Effector CD4-positive, alpha-beta T cell (primary cell): ENCODE measurements around the gene BOC. TPM values are rescaled to one million over a fixed set of nuclear protein-coding genes. Genes with fewer than 3 reads are reported as not detected.
"Not testable (repeated sequence)": the region's sequence is repeated elsewhere in the genome, so short reads cannot be mapped to it uniquely, and the experiment has no call there.

ENCODE experiments used
- DNase-seq: peaks from one replicate; pipeline ENCODE4 v3.0.0-alpha.2; 2020
- total RNA-seq: gene quantifications from one replicate; lab custom pipeline; 2026; lab: John Stamatoyannopoulos, UW

Gene BOC, protein sequence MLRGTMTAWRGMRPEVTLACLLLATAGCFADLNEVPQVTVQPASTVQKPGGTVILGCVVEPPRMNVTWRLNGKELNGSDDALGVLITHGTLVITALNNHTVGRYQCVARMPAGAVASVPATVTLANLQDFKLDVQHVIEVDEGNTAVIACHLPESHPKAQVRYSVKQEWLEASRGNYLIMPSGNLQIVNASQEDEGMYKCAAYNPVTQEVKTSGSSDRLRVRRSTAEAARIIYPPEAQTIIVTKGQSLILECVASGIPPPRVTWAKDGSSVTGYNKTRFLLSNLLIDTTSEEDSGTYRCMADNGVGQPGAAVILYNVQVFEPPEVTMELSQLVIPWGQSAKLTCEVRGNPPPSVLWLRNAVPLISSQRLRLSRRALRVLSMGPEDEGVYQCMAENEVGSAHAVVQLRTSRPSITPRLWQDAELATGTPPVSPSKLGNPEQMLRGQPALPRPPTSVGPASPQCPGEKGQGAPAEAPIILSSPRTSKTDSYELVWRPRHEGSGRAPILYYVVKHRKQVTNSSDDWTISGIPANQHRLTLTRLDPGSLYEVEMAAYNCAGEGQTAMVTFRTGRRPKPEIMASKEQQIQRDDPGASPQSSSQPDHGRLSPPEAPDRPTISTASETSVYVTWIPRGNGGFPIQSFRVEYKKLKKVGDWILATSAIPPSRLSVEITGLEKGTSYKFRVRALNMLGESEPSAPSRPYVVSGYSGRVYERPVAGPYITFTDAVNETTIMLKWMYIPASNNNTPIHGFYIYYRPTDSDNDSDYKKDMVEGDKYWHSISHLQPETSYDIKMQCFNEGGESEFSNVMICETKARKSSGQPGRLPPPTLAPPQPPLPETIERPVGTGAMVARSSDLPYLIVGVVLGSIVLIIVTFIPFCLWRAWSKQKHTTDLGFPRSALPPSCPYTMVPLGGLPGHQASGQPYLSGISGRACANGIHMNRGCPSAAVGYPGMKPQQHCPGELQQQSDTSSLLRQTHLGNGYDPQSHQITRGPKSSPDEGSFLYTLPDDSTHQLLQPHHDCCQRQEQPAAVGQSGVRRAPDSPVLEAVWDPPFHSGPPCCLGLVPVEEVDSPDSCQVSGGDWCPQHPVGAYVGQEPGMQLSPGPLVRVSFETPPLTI
- not detected for total RNA-seq

DNA sequence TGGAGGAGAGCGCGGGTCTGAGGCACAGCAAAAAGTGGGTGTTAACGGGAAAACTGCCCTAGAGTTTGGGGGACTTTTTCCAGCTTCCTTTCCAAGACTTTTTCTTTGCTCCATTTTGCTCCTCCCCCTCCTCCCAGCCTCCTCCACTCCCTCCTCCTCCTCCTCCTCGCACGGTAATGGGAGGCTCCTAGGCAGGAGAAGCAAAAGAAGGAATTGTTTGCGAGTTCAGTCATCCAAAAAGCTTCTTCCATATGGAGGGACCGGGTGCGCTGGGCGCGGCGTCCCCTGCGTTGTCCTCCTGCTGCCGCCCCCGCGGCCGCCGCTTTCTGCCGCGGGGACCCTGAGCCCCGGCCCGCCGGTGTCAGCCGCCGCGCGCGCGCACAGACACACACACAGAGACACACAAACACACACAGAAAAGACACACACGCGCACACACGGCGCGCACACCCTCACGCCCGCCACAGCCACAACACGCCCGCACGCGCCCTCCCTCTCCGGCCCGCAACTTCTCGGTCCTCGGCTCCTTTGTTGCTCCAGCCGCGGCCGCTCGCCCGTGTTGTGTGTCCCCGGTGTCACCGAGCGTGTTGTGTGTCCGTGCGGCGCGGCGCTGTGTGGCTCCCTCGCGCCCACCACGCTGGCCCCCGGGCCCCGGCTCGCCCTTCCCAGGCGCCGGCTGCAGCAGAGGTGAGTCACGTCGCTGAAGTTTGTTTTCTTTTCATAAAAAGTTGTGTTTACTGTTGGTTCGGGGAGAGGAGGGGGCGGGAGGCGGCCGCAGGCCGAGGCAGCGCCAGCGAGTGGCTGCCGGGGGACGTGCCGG is at the start of gene BOC:
Gene BOC, plus strand, starts transcription at position 228 of the 820 bp plus-strand sequence. CDS start 38,246 bp downstream, outside the sequence.
- DNase-seq, result no peak

DNA sequence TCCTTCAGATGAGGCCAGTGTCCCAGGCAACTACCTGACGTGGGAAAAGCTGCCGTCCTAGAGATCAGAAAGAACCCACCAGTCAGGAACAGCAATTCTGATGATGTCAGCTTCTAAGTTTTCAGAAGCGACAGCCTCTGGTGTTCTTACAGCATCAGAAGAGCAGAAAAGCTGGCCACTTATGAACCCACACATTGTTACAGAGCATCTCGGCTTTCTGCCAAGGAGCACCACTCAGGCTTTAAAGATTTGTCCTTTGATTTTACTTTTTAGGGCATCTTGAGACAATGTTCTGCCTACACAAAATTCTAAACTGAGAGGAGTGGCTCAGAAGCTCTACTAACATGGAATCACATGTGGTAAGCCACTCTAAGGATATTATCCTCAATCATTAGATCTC is 49.7 kb upstream of the BOC start:
- no peak for DNase-seq

DNA sequence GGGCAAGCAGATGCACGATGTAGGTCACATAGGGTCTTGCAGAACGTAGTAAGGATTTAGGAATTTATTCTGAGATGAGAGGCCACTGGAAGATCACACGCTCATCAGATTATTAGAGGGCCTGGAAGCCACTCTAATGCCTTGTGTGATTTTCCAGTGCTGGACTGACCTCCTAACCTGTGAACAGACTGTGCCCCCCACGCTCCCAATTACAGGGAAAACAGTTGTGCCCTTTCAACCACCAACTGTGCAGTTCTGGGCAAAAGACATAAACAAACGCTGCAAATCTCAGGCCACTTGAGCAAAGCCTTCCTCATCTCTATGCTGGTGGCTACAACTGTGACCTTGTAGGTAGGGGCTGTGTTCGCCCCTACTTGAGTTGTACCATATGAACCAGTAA is 48.2 kb upstream of the BOC start:
- no peak for DNase-seq

DNA sequence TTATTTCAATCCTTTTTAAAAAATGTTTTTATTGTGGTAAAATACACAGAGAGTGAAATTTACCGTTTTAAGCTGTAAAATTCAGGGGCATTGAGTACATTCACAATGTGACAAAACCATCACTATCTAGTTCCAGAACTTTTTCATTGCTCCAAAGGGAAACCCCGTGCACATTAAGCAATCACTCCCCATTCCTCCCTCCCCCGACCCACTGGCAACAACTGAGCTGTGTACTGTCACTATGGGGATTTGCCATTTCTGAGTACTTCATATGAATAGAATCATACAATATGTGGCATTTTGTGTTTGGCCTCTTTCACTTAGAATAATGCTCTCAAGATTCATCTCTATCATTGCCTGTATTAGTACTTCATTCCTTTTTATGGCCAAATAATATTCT is 45.5 kb upstream of the BOC start:
- no peak for DNase-seq

DNA sequence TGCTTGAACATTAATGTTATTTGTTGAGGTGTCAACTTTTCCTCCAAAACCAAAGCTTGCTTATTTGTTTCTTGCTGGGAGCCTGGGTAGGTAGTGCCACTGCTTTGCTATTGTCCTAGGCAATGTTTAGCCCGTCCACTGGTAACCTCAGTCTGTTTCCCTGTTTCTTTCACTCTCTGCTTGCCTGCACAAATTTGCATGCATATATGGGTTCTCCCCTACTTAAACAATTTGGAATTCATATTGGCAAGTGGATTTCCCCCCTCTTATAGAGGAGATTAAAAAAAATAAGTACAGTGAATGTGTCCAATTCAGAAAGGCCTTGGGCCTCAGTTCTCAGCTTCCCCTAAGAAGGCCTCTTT is 45.0 kb upstream of the BOC start:
- no peak for DNase-seq

DNA sequence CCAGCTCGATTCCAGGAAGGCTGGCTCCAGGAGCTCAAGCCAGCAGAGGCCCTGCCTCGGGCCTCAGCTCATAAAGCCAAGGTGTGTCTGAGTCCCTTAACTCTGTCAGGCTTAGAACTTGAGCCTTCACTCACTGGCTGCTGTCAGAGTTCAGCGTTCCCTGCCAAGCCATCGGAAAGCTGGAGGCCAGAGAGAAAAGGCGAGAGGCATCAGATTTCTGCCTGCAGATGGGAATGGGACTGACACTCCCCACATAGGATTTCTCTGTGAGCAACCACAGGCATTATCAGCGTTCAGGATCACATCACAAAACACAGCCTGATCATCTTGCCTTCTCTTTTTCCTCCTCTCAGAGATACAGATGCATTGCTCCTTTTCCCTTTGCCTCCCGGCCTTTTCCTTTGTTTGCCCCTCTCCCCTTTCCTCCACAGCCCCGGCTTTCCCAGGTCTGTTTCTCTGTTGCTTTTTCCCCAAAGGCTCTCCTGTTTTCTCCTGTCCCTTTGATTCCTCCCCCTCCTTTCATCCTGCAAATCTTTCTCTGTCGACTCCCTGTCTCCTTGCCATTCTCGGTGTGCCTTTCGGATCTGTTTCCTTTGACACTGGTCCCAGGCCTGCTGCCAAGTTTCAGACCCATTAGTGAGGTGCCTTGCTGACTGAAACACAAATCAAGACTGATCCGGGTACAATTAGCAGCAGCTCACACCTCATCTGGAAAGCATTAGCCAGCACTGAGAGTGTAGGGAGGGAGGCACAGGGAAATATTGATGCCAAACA is 44.5 kb upstream of the BOC start:
- DNase-seq, result no peak

DNA sequence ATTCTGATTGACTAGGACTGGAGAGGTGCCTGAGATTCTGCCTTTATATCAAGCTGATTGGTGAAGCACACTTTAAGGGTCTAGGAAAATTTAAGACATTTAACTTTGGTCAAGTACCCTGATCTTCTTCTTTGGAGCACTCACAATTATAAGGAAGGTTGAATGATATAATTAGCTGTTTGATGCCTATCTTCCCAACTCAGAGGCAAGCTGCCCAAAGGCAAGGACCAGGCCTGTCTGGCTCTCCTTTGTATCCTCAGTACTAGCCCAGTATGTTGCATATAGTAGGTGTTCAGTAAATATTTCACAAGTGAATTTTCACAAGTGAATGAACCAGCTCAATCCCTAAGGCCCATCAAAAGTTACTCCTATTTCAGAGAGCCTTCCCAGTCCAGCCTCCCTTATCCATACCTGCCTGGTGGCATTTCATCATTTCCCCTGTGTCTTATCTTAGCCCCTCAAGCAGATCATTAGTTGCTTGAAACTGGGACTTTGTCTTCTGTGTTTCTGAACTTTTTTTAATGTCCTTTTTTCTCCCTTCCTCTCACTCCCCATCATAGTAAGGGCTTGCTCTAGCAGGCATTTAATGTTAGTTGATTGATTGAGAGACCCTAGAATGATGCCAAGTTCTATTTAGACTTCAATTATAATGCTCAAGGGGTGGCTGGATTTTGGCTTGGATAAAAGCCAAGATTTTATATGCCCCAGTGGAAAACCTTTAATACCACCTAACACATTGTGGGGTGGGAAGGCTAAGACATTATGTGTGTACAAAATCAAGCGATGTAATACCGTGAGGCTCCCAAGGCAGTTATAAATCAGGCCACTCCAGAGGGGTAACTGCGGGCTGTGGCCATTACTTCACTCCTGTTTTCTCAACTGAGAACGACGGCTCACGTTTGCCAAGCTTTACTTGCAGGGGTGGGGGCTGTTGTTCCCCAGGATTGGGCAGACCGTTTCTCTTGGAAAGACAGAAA is 43.2 kb upstream of the BOC start:
- no peak for DNase-seq

DNA sequence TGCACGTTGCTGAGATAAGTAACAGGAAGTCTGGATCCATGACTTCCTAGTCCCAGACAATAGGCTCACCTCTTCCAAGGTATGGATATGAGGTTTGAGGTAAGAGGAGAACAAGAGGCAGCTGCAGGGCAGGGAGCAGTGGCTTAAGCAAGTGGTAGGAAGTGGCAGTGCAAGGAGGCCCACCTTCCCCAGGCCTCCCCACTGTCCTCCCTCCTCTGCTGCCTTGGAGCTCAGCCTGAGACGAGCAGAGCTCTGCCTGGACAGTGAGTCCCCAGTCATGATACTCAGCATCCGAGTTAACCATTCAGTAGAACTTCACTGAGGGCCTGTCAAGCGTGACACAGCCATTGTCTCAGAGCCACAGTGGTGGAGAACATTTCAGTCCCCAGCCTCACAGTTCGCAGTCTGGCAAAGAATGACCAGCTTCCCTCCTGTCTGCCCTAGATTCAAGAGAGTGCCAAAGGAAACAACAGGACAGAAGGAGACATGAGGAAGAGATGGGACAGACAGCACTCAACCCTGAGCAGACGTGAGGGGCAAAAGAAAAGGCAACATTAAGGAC is 41.4 kb upstream of the BOC start:
- no peak for DNase-seq

DNA sequence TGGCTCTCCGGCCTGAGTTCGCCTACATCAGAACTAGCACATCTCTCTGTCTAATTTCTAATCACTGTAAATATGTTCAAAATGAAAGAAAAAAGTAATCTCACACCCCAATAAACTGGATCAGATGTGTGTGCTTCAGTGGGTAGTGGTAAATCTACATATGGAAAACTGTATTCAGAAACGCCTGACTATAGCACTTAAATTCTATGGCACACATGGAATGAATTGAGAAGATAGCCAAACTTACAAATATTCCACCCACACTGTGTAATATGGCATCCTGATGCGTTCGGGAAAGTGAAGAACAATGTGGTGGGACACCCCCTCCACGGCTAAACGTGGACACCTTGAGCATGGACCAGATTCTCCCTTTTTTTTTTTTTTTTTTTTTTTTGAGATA is 40.6 kb upstream of the BOC start:
- no peak for DNase-seq

DNA sequence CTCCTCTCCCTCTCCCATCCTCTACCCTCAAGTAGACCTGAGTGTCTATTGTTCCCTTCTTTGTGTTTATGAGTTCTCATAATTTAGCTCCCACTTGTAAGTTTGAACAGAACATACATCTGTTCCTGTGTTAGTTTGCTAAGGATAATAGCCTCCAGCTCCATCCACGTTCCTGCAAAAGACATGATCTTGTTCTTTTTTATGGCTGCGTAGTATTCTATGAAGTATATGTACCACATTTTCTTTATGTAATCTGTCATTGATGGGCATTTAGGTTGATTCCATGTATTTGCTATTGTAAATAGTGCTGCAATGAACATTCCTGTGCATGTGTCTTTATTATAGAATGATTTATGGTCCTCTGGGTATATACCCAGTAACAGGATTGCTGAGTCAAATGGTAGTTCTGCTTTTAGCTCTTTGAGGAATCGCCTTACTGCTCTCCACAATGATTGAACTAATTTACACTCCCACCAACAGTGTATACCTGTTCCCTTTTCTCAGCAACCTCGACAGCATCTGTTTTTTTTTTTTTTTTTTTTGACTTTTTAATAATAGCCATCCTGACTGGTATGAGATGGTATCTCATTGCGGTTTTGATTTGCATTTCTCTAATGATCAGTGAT is 39.6 kb upstream of the BOC start:
- DNase-seq, result not testable (repeated sequence)

DNA sequence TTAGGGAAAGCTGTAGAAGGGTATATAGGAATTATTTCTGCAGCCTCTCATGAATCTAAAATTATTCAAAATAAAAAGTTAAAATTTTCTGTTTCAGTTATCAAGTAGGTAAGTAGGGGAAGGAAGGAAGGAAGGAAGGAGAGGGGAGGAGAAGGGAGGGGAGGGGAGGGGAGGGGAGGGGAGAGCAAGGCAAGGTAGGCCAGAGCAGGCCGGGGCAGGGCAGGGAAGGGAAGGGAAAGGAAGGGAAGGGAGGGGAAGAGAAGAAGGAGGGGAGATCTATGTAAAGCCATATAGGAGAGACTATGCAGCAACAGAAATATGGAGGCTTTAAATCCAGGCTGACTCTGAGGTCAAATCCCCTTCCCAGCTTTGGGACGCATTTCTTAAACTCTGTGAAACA is 38.3 kb upstream of the BOC start:
- no peak for DNase-seq

DNA sequence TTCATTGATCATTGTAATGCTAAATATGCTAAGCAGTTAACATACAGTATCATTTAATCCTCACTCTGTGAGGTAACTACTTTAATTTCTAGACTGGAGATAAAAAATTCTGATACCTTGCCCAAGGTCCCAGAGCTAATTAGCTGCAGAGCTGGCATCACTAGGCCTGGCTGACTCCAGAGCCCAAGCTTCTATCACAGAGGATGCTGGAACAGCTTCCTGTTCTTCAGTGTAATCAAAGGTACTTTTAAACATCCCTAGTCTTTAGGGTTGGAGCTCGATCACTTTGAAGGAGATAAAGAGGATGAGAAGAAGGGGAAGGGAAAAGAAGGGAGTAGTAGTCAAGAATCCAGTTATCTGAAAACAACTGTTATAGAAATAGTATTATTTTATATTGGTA is 37.1 kb upstream of the BOC start:
- no peak for DNase-seq

DNA sequence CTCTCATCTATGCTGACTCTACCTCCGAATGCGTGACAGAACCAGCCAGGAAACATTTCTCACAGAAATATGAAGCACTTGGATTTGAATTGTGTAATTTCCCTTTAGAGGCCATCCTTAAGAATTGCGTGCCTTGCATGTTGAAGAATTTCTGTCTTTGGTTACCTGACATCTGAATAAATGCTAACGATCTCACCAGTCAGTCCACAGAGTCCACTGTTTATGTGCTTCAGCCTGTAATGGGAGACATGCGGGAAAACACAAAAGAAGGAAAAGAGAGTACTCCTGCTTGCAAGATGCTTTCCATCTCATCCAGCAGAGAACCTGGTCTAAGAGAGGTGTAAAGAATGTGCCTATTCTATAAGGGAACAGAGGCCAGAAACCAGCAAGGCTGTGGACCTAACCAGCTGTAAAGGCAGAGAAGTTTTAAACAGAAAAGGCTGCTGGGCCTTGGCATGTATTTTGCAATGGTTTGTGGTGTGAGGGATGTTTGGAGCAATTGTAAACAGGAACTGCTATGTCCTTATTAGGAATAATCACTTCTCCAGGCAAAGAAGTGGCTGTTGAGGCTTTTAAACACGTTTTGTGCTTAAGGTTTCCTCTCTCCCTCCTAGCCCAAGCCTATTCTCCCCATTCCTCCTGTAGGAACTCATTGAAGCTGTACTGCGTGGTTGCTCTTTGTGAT is 36.4 kb upstream of the BOC start:
- DNase-seq, result no peak

DNA sequence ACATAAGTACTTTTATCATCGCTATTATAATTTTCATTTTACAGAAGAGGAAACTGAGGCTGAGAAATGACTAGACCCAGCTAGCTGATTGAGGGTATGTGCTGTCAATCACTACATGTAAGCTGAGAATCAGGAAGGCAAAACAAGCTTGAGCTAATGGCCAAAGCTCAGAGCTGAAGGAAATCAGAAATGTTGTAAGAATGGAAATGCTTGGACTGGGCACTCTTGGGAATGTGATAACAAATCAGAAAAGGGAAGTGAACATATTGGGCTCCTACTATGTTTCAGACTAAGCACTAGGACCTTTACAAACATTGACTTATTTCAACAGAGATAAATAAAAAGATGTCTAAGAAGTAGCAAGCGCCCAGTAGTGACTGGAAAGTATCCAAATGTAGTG is 33.8 kb upstream of the BOC start:
- DNase-seq, result no peak

DNA sequence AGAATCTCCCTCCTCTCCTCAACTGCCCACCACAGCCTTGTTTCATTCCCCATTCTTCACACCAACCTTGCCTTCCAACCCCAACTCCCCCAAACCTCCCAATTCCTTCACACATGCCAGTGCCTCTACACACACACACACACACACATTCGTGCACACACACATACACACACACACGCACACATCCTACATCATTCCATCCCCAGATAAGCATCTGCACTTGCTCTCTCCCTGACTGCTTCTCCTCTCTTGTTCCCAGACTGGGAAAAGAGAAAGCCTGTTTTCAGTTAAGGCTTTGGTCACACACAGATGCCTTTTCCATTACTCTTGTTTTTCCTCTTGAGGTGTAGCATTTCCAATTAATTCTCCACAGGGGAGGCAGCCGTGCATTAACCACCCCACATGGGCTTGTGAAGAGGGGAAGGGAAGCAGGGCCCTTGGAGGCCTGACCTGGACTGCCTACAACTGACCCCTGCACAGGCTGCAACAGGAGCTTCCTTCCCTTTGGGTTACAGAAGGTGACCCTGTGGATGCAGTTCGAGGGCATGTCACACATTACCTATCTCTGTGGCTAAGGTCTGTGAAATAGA is 32.0 kb upstream of the BOC start:
- no peak for DNase-seq

DNA sequence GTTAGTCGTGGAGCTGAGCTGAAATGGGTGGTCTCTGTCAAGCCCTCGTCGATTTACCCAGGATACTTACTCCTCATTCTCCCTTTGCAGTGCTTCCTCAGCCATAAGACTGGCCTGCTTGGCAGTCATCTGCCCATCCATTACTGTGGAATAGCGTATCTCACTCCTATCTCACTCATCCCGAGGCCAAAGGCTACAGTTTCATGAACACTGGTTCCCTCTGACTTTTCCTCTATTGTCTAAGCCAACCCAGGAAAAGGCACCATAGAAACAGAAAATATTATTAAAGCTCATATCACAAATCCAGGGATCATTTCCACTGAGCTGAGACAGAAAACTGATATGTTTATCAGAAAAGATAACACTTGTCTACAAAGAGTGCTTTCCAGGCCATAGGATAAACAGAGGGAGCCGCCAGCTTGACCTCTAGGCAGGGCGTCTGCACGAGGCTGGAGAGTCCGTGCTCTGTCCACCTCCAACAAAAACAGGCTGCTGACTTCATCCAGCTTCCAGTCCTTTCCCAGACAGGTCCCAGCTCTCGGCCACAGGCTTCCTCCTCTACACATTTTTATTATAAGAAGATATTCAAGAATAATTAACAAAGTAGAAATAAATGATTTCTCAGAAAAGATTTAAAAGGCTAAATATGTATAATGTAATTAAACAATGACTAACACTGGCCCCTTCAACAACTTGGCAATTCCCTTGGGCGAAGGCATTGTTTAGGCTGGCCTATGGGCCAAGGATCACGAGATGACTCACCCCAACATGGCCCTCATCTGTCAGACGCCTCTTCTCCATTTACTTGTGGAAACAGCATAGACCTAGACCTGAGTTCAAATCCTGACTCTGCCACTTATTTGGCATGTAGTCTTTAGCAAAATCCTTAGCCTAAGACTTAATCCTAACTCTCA is 27.4 kb upstream of the BOC start:
- DNase-seq, result no peak

DNA sequence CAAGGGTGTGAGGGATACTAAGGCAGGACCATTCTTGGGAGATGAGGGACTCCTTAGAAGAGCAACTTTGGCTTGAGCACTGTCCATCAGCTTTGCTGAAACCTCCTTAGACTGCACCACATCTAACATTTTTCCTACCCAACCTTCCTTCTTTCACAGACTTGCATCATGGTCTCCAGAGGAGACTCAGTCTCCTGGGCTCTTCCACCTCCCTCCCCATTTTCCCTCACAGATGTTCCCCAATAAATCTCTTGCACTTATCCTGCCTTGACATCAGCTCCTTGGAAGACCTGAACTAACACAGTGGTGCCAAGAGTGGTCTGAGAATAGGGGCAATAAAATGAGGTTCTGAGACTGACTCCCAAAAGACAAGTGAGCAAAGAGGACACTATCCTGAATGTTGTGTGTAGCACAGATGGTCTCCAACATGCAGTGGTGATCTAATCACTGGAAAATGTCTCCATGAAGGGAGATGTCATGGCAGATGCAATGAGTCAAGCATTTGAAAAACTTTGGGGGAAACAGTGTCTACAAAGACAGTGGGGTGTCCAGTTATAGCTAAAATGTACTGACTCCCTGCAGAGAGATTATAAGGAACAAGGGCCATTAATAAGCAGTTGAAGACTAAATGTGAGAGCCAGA is 26.0 kb upstream of the BOC start:
- DNase-seq, result no peak
